Measurements from ENCODE around the gene MSH5.

GRCh38 chr6:31729979-31730630 is 9.7 kb upstream of the MSH5 start:
- TF ChIP-seq CTCF (conservative IDR thresholded peaks at IDR 0.05) (no peak), ZFX (IDR thresholded peaks at IDR 0.05) (no peak)

All from C4-2B (cell line).